ENCODE data around the gene SLC6A4.
"Not testable (repeated sequence)": the region's sequence is repeated elsewhere in the genome, so short reads cannot be mapped to it uniquely, and the experiment has no call there.

Gene SLC6A4

GRCh38 chr17:30172560-30172959 is 62.9 kb downstream of the SLC6A4 start:
- no peak for DNase-seq (ENCODE audit: low spot score)

GRCh38 chr17:30170415-30170987 is 65.0 kb downstream of the SLC6A4 start:
- DNase-seq (ENCODE audit: low spot score) = no peak

GRCh38 chr17:30165960-30166359 is 69.5 kb downstream of the SLC6A4 start:
- DNase-seq (ENCODE audit: low spot score) = peak; percentile 30

GRCh38 chr17:30165147-30165546 is 70.3 kb downstream of the SLC6A4 start:
- peak; percentile 18 for DNase-seq (ENCODE audit: low spot score)

GRCh38 chr17:30164531-30164930 is 71.0 kb downstream of the SLC6A4 start:
- DNase-seq (ENCODE audit: low spot score) = no peak

- DNase-seq (ENCODE audit: low spot score) = no peak
Observed at GRCh38 chr17:30161601-30162000, 73.9 kb downstream of the SLC6A4 start.

GRCh38 chr17:30160419-30161172 is 74.9 kb downstream of the SLC6A4 start:
- no peak for DNase-seq (ENCODE audit: low spot score)

- no peak for DNase-seq (ENCODE audit: low spot score)
Observed at GRCh38 chr17:30158896-30159625, 76.4 kb downstream of the SLC6A4 start.

- DNase-seq (ENCODE audit: low spot score) = no peak
Observed at GRCh38 chr17:30155389-30155788, 80.1 kb downstream of the SLC6A4 start.

- no peak for DNase-seq (ENCODE audit: low spot score)
Observed at GRCh38 chr17:30153463-30153862, 82.0 kb downstream of the SLC6A4 start.

- DNase-seq (ENCODE audit: low spot score) = no peak
Observed at GRCh38 chr17:30151471-30151870, 84.0 kb downstream of the SLC6A4 start.

GRCh38 chr17:30148376-30148775 is 87.1 kb downstream of the SLC6A4 start:
- DNase-seq (ENCODE audit: low spot score) = no peak

GRCh38 chr17:30147860-30148259 is 87.6 kb downstream of the SLC6A4 start:
- DNase-seq (ENCODE audit: low spot score) = not testable (repeated sequence)
